Stimulated activated naive CD8-positive, alpha-beta T cell treated with anti-CD3 and anti-CD28 coated beads, Interleukin-15, Interleukin-2, amounts not matched to agents 100 ng/mL and 50 ng/mL, for 24 hours (primary cell): ENCODE data around the gene TSPAN4.

Experiments
- H3K27ac Mint-ChIP-seq: one replicate; pipeline ENCODE4 v1.8.0; 2021; ENCODE audit warnings: mild to moderate bottlenecking, mixed read lengths
- H3K27me3 Mint-ChIP-seq: one replicate; pipeline ENCODE4 v1.8.0; 2021; ENCODE audit warnings: mixed read lengths
- H3K36me3 Mint-ChIP-seq: one replicate; pipeline ENCODE4 v1.8.0; 2021; ENCODE audit warnings: low read depth, mixed read lengths
- H3K4me1 Mint-ChIP-seq: one replicate; pipeline ENCODE4 v1.8.0; 2021; ENCODE audit warnings: low read depth, mixed read lengths
- H3K4me3 Mint-ChIP-seq: one replicate; pipeline ENCODE4 v1.8.0; 2021; ENCODE audit warnings: mild to moderate bottlenecking, mixed read lengths
- H3K9me3 Mint-ChIP-seq: one replicate; pipeline ENCODE4 v1.8.0; 2021; ENCODE audit warnings: mixed read lengths

Gene TSPAN4

DNA sequence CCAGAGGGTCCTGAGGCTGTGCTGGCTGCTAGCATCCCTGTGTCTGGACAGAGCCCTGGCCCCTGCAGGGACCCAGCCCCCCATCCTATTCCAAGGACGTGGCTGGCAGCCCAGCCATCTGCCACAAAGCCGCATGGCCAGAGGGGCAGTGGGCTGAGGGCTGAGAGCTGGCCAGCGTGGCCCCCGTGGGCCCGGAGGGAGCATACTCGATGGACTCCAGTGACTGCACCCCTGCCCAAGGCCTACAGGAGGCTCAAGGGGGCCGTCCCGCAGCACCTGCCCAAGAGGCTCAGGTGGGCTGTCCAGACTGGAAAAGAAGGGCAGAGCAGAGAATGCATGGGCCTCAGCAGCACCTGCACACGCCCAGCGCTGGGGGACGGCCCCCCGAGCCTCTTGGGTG, 13.1 kb downstream of the TSPAN4 start:
- Mint-ChIP-seq H3K9me3 (no peaks in the 10 kb centered on the region), H3K36me3 (no peaks in the 10 kb centered on the region), H3K4me1 (peaks cover 3% of the 10 kb centered on the region), H3K27me3 (no peaks in the 10 kb centered on the region), H3K4me3 (no peak overlapping the region), H3K27ac (no peak overlapping the region)

DNA sequence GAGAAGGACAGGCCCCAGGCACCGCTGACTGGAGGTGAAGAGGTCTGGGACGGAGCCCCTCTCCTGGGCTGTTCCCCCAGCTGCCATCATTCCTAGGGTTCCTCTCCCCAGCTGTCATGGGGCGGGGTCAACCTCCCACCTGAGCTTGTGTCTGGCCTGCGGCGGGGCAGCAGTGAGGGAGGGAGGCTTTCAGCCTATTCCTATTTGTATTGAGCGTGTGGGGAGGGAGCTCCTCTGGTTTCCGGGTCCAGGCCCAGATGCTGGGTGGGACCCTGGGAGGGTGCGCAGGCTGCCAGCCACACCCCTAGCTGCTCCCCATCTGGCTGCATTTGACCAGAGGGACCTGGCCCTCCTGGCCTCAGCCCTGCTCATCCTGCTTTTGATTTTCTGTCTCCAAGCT, 13.7 kb downstream of the TSPAN4 start:
- Mint-ChIP-seq H3K27ac (no peak overlapping the region), H3K27me3 (no peaks in the 10 kb centered on the region), H3K36me3 (no peaks in the 10 kb centered on the region), H3K4me1 (peaks cover 3% of the 10 kb centered on the region), H3K4me3 (no peak overlapping the region), H3K9me3 (no peaks in the 10 kb centered on the region)

GRCh38 chr11:858053-858761, 15.6 kb downstream of the TSPAN4 start:
- H3K36me3 Mint-ChIP-seq, result no peaks in the 10 kb centered on the region
- no peaks in the 10 kb centered on the region for H3K27me3 Mint-ChIP-seq
- no peak overlapping the region for H3K27ac Mint-ChIP-seq
- H3K9me3 Mint-ChIP-seq, result no peaks in the 10 kb centered on the region
- no peak overlapping the region for H3K4me3 Mint-ChIP-seq
- H3K4me1 Mint-ChIP-seq, result peaks cover 3% of the 10 kb centered on the region

DNA sequence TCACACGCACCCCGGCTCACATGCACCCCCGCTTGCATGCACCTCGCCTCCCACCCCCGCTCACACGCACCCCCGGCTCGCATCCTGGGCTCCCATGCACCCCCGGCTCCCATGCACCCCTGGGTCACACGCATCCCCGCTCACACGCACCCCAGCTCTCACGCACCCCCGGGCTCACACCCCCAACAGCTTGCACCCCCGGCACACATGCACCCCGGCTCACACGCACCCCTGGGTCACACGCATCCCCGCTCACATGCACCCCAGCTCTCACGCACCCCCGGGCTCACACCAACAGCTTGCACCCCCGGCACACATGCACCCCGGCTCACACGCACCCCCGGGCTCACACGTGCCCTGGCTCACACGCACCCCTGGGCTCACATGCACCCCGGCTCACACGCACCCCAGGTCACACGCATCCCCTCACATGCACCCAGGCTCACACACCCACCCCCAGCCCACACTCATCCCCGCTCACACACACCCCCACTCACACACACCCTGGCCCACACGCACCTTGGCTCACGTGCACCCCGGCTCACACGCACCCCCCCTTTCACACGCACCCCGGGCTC, 16.2 kb downstream of the TSPAN4 start:
- Mint-ChIP-seq H3K36me3 (no peaks in the 10 kb centered on the region), H3K9me3 (no peaks in the 10 kb centered on the region), H3K27ac (no peak overlapping the region), H3K4me3 (no peak overlapping the region), H3K27me3 (no peaks in the 10 kb centered on the region), H3K4me1 (peaks cover 3% of the 10 kb centered on the region)

DNA sequence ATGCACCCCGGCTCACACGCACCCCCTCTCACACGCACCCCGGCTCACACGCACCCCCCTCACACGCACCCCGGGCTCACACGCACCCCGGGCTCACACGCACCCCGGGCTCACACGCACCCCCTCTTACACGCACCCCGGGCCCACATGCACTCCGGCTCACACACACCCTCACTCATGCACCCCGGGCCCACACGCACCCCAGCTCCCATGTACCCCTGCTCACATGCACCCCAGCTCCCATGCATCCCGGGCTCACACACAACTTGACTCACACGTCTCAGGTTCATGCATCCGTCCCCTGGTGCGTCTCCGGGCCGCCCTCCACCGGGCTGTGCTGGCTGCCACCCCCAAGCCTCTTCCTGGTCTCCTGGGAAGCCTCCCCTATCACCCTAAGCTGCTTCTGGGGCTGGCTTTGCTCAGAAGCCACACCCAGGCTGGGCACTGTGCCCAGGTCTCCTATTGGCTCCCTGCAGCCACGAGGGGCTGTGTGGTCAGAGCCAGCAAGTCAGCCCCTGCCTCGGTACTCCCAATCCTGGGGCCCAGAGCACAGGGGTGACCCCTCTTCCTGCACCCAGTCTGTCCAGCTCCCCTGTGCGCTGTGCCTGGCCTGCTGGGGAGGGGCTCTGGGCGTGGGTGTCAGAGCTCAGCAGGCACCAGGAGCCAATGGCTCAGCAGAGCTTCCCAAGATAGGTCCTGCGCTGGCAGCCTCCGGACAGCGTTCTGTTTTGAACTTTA, 16.9 kb downstream of the TSPAN4 start:
- Mint-ChIP-seq H3K27me3 (no peaks in the 10 kb centered on the region), H3K4me3 (no peak overlapping the region), H3K9me3 (no peaks in the 10 kb centered on the region), H3K36me3 (no peaks in the 10 kb centered on the region), H3K27ac (no peak overlapping the region), H3K4me1 (peaks cover 3% of the 10 kb centered on the region)

GRCh38 chr11:860234-861104, 17.8 kb downstream of the TSPAN4 start:
- Mint-ChIP-seq H3K27me3 (no peaks in the 10 kb centered on the region), H3K4me3 (no peak overlapping the region), H3K9me3 (no peaks in the 10 kb centered on the region), H3K4me1 (peaks cover 3% of the 10 kb centered on the region), H3K27ac (no peak overlapping the region), H3K36me3 (no peaks in the 10 kb centered on the region)

- H3K9me3 Mint-ChIP-seq, result no peaks in the 10 kb centered on the region
- H3K27ac Mint-ChIP-seq, result no peak overlapping the region
These were observed 18.4 kb downstream of the TSPAN4 start for GRCh38 chr11:861105-861479.

DNA sequence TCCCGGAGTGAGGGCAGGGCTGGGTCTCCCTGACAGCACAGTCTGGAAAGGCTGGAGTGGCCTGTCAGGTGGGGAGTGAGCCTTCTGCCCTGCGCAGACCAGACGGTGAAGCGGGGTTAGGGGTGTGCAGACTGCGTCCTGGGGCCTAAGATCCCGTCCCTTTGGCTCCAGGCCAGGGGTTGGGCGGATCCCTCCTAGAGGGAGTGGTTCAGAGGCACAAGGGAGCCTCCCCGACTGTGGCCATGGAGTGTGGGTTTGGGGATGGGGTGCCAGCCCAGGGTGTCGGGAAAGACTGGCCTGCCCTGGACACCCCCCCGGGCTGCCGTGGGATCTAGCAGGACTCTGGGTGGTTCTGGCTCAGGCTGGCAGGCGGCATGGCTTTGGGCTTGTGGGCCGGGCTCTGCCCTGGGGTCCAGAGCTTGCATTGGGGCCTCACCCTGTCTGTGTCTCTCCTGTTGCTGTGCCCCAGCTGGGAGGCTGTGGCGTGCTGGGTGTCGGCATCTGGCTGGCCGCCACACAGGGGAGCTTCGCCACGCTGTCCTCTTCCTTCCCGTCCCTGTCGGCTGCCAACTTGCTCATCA, 19.5 kb downstream of the TSPAN4 start:
- H3K9me3 Mint-ChIP-seq, result no peaks in the 10 kb centered on the region
- H3K27ac Mint-ChIP-seq, result no peak overlapping the region
- no peaks in the 10 kb centered on the region for H3K4me1 Mint-ChIP-seq
- no peak overlapping the region for H3K4me3 Mint-ChIP-seq
- H3K27me3 Mint-ChIP-seq, result no peaks in the 10 kb centered on the region
- H3K36me3 Mint-ChIP-seq, result no peaks in the 10 kb centered on the region

More at GRCh38 chr11:861105-861479, 18.4 kb downstream of the TSPAN4 start:
- Mint-ChIP-seq H3K36me3 (no peaks in the 10 kb centered on the region), H3K4me1 (peaks cover 3% of the 10 kb centered on the region), H3K4me3 (no peak overlapping the region), H3K27me3 (no peaks in the 10 kb centered on the region)

- H3K27ac Mint-ChIP-seq, result no peak overlapping the region
- H3K27me3 Mint-ChIP-seq, result no peaks in the 10 kb centered on the region
- H3K4me3 Mint-ChIP-seq, result no peak overlapping the region
- H3K4me1 Mint-ChIP-seq, result no peaks in the 10 kb centered on the region
- H3K36me3 Mint-ChIP-seq, result no peaks in the 10 kb centered on the region
- no peaks in the 10 kb centered on the region for H3K9me3 Mint-ChIP-seq
These were observed 20.0 kb downstream of the TSPAN4 start for GRCh38 chr11:862696-863022.

DNA sequence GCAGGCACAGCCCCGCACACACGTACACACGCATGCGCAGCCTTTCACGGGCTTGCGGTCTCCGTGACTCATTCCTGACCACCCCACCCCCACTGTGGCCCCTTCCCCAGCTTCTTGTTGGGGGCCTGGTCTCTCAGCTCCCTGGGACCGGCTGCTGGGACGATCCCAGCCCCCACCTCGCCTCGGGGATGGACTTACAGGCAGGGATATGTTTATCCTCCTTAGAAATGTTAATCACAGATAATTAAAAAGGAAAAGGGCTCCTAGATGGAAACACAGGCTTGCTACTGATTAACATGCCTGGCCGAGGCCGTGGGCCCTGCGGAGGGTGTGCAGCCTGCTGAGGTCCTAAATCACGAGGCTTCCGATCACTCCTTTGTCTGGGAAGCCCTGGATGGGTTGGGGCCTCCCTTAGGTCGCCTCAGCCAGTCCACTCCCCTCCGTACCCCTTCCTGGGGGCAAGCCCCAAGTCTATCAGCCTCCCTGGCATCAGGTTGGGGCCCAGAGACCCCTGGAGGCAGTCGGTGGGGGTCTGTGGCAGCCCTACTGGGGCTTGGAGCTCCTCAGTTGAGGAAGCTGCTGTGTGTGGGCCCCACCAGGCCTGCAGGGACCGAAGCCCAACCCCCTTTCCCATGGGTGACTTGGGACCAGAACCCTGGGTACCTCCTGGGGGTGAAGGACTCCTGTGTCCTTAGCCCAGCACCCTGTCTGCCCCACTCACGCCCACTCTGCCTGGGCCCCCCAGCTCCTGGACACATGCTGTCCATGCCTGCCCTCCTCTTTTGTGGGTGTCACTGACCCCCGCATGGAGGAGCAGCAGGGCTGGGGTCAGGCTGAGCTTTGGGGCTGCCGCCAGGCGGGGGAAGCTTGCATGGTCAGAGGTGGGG, 20.6 kb downstream of the TSPAN4 start:
- Mint-ChIP-seq H3K9me3 (no peaks in the 10 kb centered on the region), H3K4me1 (no peaks in the 10 kb centered on the region), H3K36me3 (no peaks in the 10 kb centered on the region), H3K27ac (no peak overlapping the region), H3K4me3 (no peak overlapping the region), H3K27me3 (no peaks in the 10 kb centered on the region)

- Mint-ChIP-seq H3K27me3 (no peaks in the 10 kb centered on the region), H3K4me3 (no peak overlapping the region), H3K27ac (no peak overlapping the region), H3K9me3 (no peaks in the 10 kb centered on the region), H3K36me3 (no peaks in the 10 kb centered on the region), H3K4me1 (no peaks in the 10 kb centered on the region)
These were observed 21.5 kb downstream of the TSPAN4 start for GRCh38 chr11:863910-864827.

- H3K27ac Mint-ChIP-seq, result no peak overlapping the region
- H3K4me1 Mint-ChIP-seq, result no peaks in the 10 kb centered on the region
- H3K27me3 Mint-ChIP-seq, result no peaks in the 10 kb centered on the region
- H3K9me3 Mint-ChIP-seq, result no peaks in the 10 kb centered on the region
- no peaks in the 10 kb centered on the region for H3K36me3 Mint-ChIP-seq
- no peak overlapping the region for H3K4me3 Mint-ChIP-seq
These were observed 22.2 kb downstream of the TSPAN4 start for GRCh38 chr11:864898-865297.
